ENCODE data around the gene ZNF324. TPM values are rescaled to one million over a fixed set of nuclear protein-coding genes. Genes with fewer than 3 reads are reported as not detected.

The ZNF324 gene
- total and polyA plus RNA-seq, 4 donors: 2.3 to 8.4 (median 5.5) TPM

DNA sequence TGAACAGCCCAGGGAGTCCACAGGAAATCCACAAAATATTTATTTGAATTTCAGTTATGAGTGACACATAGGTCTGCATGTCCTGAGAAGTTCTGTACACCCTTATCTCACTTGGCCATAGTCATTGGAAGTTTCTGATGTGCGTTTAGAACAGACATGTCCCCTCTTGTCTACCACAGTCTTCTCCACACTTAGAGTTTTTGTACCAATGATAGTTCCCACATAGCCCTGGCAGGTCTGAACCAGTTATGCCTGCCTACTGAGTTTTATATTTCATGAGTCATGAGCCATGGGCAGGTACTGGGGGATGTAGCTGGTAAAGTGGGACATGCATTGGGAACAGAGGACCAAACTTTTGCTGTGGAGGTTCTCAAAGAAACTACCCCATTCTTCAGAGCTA, 38.3 kb upstream of the ZNF324 start:
- Histone ChIP-seq H3K4me3 (ENCODE audit: low read depth in 1 of 3, low read length in 3 of 3) (peak overlapping the region in 2 of 3 donors; percentile 22 to 50), H3K27me3 (ENCODE audit: control insufficient read depth in 4 of 4, insufficient read depth in 4 of 4, low read length in 3 of 4) (no peaks in the 10 kb centered on the region), H3K9ac (ENCODE audit: low read depth in 1 of 2, low read length in 2 of 2) (no peak overlapping the region), H3K4me1 (ENCODE audit: control insufficient read depth in 4 of 4, insufficient read depth in 4 of 4, low read length in 3 of 4) (no peaks in the 10 kb centered on the region), H3K27ac (ENCODE audit: low read depth in 1 of 2, low read length in 2 of 2) (no peak overlapping the region), H3K36me3 (ENCODE audit: control insufficient read depth in 4 of 4, insufficient read depth in 3 of 4, low read depth in 1 of 4, low read length in 3 of 4) (peaks cover under 1 to 7% (median 5%) of the 10 kb centered on the region in 4 donors), H3K9me3 (ENCODE audit: control insufficient read depth in 4 of 4, low read length in 3 of 4) (peaks cover 49 to 75% (median 63%) of the 10 kb centered on the region in 4 donors)
- no peak for DNase-seq (ENCODE audit: low spot score)
- WGBS: 93% methylated on average over 1 of the region's 1 CpG
- TF ChIP-seq HNF4G (IDR thresholded peaks at IDR 0.05): no peak

DNA sequence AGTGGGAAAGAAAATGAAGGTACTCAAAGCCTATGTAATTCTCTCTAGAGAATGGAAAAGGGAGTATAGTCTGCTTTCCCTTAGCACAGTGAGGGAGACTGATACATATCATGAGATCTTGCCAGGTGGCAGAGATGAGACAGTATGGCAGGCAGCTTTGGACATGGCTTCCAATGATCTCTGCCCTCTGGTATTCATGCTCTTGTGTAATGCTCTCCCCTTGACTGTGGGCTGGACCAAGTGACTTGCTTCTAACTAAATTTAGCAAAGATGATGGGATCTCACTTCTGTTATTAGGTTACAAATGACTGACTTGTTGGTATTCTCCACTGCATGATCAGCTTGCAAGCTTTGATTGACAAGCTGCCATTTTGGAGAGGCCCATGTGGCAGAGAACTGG, 37.1 kb upstream of the ZNF324 start:
- peaks cover 8 to 18% (median 16%) of the 10 kb centered on the region in 4 donors for H3K36me3 ChIP-seq (ENCODE audit: control insufficient read depth in 4 of 4, insufficient read depth in 3 of 4, low read depth in 1 of 4, low read length in 3 of 4)
- no peak for TF ChIP-seq SP1 (IDR thresholded peaks at IDR 0.05)
- no peak for TF ChIP-seq EGR1 (IDR thresholded peaks at IDR 0.05; ENCODE audit: low read depth in 2 of 2)
- TF ChIP-seq GABPA (IDR thresholded peaks at IDR 0.05 in 1 of 2, conservative IDR thresholded peaks at IDR 0.05 in 1 of 2): no peak
- no peak for TF ChIP-seq NR2F2 (IDR thresholded peaks at IDR 0.05)
- TF ChIP-seq, protein P1, sequence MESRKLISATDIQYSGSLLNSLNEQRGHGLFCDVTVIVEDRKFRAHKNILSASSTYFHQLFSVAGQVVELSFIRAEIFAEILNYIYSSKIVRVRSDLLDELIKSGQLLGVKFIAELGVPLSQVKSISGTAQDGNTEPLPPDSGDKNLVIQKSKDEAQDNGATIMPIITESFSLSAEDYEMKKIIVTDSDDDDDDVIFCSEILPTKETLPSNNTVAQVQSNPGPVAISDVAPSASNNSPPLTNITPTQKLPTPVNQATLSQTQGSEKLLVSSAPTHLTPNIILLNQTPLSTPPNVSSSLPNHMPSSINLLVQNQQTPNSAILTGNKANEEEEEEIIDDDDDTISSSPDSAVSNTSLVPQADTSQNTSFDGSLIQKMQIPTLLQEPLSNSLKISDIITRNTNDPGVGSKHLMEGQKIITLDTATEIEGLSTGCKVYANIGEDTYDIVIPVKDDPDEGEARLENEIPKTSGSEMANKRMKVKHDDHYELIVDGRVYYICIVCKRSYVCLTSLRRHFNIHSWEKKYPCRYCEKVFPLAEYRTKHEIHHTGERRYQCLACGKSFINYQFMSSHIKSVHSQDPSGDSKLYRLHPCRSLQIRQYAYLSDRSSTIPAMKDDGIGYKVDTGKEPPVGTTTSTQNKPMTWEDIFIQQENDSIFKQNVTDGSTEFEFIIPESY (IDR thresholded peaks at IDR 0.05): no peak
- TF ChIP-seq, protein P2, sequence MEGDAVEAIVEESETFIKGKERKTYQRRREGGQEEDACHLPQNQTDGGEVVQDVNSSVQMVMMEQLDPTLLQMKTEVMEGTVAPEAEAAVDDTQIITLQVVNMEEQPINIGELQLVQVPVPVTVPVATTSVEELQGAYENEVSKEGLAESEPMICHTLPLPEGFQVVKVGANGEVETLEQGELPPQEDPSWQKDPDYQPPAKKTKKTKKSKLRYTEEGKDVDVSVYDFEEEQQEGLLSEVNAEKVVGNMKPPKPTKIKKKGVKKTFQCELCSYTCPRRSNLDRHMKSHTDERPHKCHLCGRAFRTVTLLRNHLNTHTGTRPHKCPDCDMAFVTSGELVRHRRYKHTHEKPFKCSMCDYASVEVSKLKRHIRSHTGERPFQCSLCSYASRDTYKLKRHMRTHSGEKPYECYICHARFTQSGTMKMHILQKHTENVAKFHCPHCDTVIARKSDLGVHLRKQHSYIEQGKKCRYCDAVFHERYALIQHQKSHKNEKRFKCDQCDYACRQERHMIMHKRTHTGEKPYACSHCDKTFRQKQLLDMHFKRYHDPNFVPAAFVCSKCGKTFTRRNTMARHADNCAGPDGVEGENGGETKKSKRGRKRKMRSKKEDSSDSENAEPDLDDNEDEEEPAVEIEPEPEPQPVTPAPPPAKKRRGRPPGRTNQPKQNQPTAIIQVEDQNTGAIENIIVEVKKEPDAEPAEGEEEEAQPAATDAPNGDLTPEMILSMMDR (IDR thresholded peaks at IDR 0.05; ENCODE audit: low read depth, low read length, missing input control): no peak

DNA sequence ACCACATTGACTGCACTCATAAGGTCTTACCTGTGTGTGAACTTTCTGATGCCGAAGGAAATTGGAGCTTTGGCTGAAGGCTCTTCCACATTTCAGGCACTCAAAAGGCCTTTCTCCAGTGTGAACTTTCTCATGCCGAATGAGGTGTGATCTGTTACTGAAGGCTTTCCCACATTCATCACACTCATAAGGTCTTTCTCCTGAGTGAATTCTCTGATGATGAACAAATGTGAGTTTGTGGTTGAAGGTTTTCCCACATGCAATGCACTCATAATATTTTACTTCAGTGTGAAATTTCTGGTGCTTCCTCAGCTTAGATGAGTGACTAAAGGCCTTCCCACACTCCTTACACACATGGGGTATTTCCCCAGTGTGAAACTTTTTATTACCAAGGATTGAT, 32.7 kb upstream of the ZNF324 start:
- no peak for DNase-seq (ENCODE audit: low spot score)
- H3K27ac ChIP-seq (ENCODE audit: low read depth in 1 of 2, low read length in 2 of 2): no peak overlapping the region
- 98% methylated on average over 2 of the region's 2 CpGs for WGBS
- H3K4me3 ChIP-seq (ENCODE audit: low read depth in 1 of 3, low read length in 3 of 3): peak overlapping the region in 2 of 3 donors; percentile 50 to 60
- H3K4me1 ChIP-seq (ENCODE audit: control insufficient read depth in 4 of 4, insufficient read depth in 4 of 4, low read length in 3 of 4): peaks cover 0 to 1% (median 0%) of the 10 kb centered on the region in 4 donors
- no peaks in the 10 kb centered on the region for H3K27me3 ChIP-seq (ENCODE audit: control insufficient read depth in 4 of 4, insufficient read depth in 4 of 4, low read length in 3 of 4)
- TF ChIP-seq, protein P3, sequence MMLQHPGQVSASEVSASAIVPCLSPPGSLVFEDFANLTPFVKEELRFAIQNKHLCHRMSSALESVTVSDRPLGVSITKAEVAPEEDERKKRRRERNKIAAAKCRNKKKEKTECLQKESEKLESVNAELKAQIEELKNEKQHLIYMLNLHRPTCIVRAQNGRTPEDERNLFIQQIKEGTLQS (IDR thresholded peaks at IDR 0.05): no peak
- no peak for TF ChIP-seq TAF1 (conservative IDR thresholded peaks at IDR 0.05)
- TF ChIP-seq, protein P1 (IDR thresholded peaks at IDR 0.05): no peak
- TF ChIP-seq RAD21 (IDR thresholded peaks at IDR 0.05): no peak
- no peak for TF ChIP-seq FOXA1 (IDR thresholded peaks at IDR 0.05)
- TF ChIP-seq, protein P4, sequence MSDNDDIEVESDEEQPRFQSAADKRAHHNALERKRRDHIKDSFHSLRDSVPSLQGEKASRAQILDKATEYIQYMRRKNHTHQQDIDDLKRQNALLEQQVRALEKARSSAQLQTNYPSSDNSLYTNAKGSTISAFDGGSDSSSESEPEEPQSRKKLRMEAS (IDR thresholded peaks at IDR 0.05): no peak
- peaks cover 67 to 77% (median 72%) of the 10 kb centered on the region in 4 donors for H3K9me3 ChIP-seq (ENCODE audit: control insufficient read depth in 4 of 4, low read length in 3 of 4)
- H3K9ac ChIP-seq (ENCODE audit: low read depth in 1 of 2, low read length in 2 of 2): no peak overlapping the region
- peaks cover 15 to 40% (median 28%) of the 10 kb centered on the region in 4 donors for H3K36me3 ChIP-seq (ENCODE audit: control insufficient read depth in 4 of 4, insufficient read depth in 3 of 4, low read depth in 1 of 4, low read length in 3 of 4)

More for the DNA sequence above, 37.1 kb upstream of the ZNF324 start:
- Histone ChIP-seq H3K4me1 (ENCODE audit: control insufficient read depth in 4 of 4, insufficient read depth in 4 of 4, low read length in 3 of 4) (no peaks in the 10 kb centered on the region), H3K27me3 (ENCODE audit: control insufficient read depth in 4 of 4, insufficient read depth in 4 of 4, low read length in 3 of 4) (no peaks in the 10 kb centered on the region), H3K4me3 (ENCODE audit: low read depth in 1 of 3, low read length in 3 of 3) (peak overlapping the region in 2 of 3 donors; percentile 7 to 50), H3K9me3 (ENCODE audit: control insufficient read depth in 4 of 4, low read length in 3 of 4) (peaks cover 57 to 84% (median 74%) of the 10 kb centered on the region in 4 donors), H3K27ac (ENCODE audit: low read depth in 1 of 2, low read length in 2 of 2) (no peak overlapping the region), H3K9ac (ENCODE audit: low read depth in 1 of 2, low read length in 2 of 2) (no peak overlapping the region)
- DNase-seq (ENCODE audit: low spot score): no peak

Measured in liver (tissue), 9 donors.